Breast epithelium (tissue), 4 donors: ENCODE data around the gene CD8B. TPM values are rescaled to one million over a fixed set of nuclear protein-coding genes. Genes with fewer than 3 reads are reported as not detected.

Source experiments
- DNase-seq, 2 donors: peaks; one replicate each; pipeline ENCODE4 v3.0.0-alpha.2; 2019; ENCODE audit warnings: low spot score in 2 of 2
- H3K27ac ChIP-seq, 2 donors: fragments of 200-600 bp; sonication (generic) in 1 of 2; one replicate each; pipeline ENCODE4 v1.5.1; 2016 to 2019; ENCODE audit warnings: mild to moderate bottlenecking in 1 of 2
- H3K27me3 ChIP-seq, 2 donors: fragments of 200-600 bp; sonication (generic) in 1 of 2; one replicate each; pipeline versions ENCODE4 v1.5.1 to v1.6.0; 2017 to 2019; ENCODE audit warnings: control low read depth in 1 of 2, mild to moderate bottlenecking in 1 of 2
- H3K36me3 ChIP-seq: fragments of 200-600 bp; one replicate; pipeline ENCODE4 v1.5.1; 2019
- H3K4me1 ChIP-seq, 2 donors: fragments of 200-600 bp; sonication (generic); one replicate each; pipeline ENCODE4 v1.5.1; 2016 to 2019; ENCODE audit warnings: control low read depth in 1 of 2
- H3K4me3 ChIP-seq, 3 donors: fragments of 200-600 bp; sonication (generic); 1 replicate in 2 of 3; 2 replicates in 1 of 3; pipeline ENCODE4 v1.5.1; 2016 to 2019; ENCODE audit warnings: mild to moderate bottlenecking in 3 of 3, moderate library complexity in 2 of 3
- H3K9me3 ChIP-seq, 2 donors: fragments of 200-600 bp; sonication (generic) in 1 of 2; one replicate each; pipeline ENCODE4 v1.5.1; 2016 to 2019; ENCODE audit warnings: control low read depth in 1 of 2
- CTCF ChIP-seq, 3 donors: fragments of 450-650 bp; IDR thresholded peaks; one replicate each; pipeline ENCODE4 v1.5.1; 2016 to 2017; ENCODE audit warnings: antibody characterized with exemption in 3 of 3, mild to moderate bottlenecking in 3 of 3, moderate library complexity in 3 of 3
- POLR2A ChIP-seq: fragments of 450-650 bp; IDR thresholded peaks from one replicate; pipeline ENCODE4 v1.6.1; 2016; ENCODE audit warnings: antibody characterized with exemption, mild to moderate bottlenecking, moderate library complexity
- POLR2AphosphoS5 ChIP-seq, 3 donors: sonication (generic); formaldehyde crosslinking; IDR thresholded peaks; one replicate each; pipeline ENCODE4 v1.6.1; 2017; ENCODE audit warnings: antibody characterized with exemption in 3 of 3
- intact Hi-C: fragments of 100-400 bp; cut with DNase I; formaldehyde crosslinking; loops from one replicate; pipeline ENCODE4 v1.15.1; 2023; ENCODE audit warnings: low total_unique reads
- total RNA-seq, 3 donors: library from RNA; depleted of rRNA; stranded (reverse); fragments of >200 nt; gene quantifications; one replicate each; pipeline ENCODE4 v1.1.0, GENCODE V29; 2016

Gene CD8B
- total RNA-seq, 3 donors from 2014 or later = 0.64 to 3.6 (median 3.5) TPM

DNA sequence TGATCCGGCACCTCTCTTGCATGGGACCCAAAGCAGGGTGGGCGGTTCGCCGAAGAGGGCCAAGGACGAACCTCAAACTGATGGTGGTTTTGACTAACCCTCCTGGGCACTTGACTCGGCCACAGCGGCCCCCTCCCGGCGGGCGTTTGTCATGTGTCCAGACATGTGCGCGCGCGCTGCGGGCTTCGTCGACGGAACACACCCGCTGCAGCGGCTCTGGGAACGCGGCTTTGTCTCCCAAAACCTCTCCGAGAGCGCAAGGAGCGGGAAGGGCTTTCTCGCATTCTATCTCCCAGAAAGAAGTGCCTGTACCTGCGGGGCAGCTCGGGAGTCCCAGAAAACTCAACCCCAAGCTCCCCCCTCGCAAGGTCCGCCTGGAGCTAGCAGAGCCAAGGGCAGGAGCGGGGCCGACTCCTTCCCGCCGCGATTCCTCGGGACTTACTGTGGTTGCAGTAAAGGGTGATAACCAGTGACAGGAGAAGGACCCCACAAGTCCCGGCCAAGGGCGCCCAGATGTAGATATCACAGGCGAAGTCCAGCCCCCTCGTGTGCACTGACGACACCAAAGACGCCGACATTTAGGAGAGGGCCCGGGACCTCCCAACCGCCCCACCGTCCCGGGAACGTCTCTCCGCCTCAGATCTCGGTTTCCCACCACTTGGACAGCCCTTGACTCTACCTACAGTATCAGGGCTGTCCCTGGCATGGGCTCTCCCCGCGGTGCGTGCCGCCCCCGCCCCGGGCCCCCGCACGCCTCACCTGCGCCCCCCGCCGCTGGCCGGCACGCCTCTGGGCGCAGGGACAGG lies 72.6 kb downstream of the CD8B start:
- intact Hi-C loops = no loop called here
- TF ChIP-seq POLR2A (no peak), POLR2AphosphoS5 (IDR thresholded peaks at IDR 0.05) (no peak), CTCF (IDR thresholded peaks at IDR 0.05) (no peak)
- no peak overlapping the region for H3K27ac ChIP-seq
- H3K27me3 ChIP-seq = peaks cover 5 to 53% of the 10 kb centered on the region in 2 donors
- H3K4me3 ChIP-seq = peak overlapping the region in 2 of 3 donors; percentile 36 to 63
- DNase-seq = no peak
- no peaks in the 10 kb centered on the region for H3K9me3 ChIP-seq
- H3K36me3 ChIP-seq = no peaks in the 10 kb centered on the region
- no peaks in the 10 kb centered on the region for H3K4me1 ChIP-seq

GRCh38 chr2:86788165-86788564 lies 73.5 kb downstream of the CD8B start:
- H3K4me3 ChIP-seq = no peak overlapping the region

GRCh38 chr2:86787736-86788135 lies 74.0 kb downstream of the CD8B start:
- Histone ChIP-seq H3K4me3 (no peak overlapping the region), H3K36me3 (no peaks in the 10 kb centered on the region), H3K9me3 (no peaks in the 10 kb centered on the region), H3K27ac (no peak overlapping the region), H3K27me3 (peaks cover 5 to 43% of the 10 kb centered on the region in 2 donors), H3K4me1 (no peaks in the 10 kb centered on the region)
- intact Hi-C loops = no loop called here
- TF ChIP-seq POLR2A = no peak
- no peak for TF ChIP-seq CTCF (IDR thresholded peaks at IDR 0.05)
- no peak for DNase-seq

More at GRCh38 chr2:86788165-86788564, 73.5 kb downstream of the CD8B start:
- peaks cover 5 to 47% of the 10 kb centered on the region in 2 donors for H3K27me3 ChIP-seq
- DNase-seq = no peak
- no peaks in the 10 kb centered on the region for H3K4me1 ChIP-seq
- no peak overlapping the region for H3K27ac ChIP-seq
- no peaks in the 10 kb centered on the region for H3K36me3 ChIP-seq
- intact Hi-C loops = no loop called here
- TF ChIP-seq POLR2AphosphoS5 (IDR thresholded peaks at IDR 0.05) (no peak), CTCF (IDR thresholded peaks at IDR 0.05) (no peak), POLR2A (no peak)
- H3K9me3 ChIP-seq = no peaks in the 10 kb centered on the region

DNA sequence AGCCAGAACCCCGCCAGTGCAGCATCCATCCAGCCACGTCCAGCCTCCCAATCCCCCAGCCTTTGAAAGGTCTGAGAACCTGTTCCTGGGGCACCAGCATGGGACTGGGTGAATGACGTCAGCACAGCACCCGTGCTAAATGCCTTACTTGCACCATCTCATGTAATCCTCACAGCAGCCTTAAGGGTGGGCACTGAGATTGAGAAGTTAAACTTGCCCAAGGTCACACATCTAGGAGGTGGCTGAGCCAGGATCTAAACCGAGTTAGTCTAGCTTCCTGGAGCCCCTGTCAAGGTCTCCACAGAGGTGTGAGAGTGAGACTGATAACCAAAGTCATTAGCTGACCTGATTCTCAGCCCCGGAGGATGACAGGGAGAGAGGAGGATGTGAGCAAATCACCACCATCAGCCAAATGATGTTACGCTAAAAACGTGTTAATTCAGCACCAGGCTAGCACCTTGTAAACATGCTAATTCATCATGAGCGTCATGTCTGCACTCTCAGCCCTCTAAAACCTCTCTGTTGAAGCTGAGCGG lies 75.6 kb downstream of the CD8B start:
- intact Hi-C loops = no loop called here
- DNase-seq = no peak
- Histone ChIP-seq H3K27me3 (peaks cover 5 to 26% of the 10 kb centered on the region in 2 donors), H3K36me3 (no peaks in the 10 kb centered on the region), H3K9me3 (no peaks in the 10 kb centered on the region), H3K4me1 (no peaks in the 10 kb centered on the region), H3K4me3 (no peak overlapping the region), H3K27ac (no peak overlapping the region)
- TF ChIP-seq POLR2AphosphoS5 (IDR thresholded peaks at IDR 0.05) (no peak), CTCF (IDR thresholded peaks at IDR 0.05) (no peak), POLR2A (no peak)

- Histone ChIP-seq H3K36me3 (no peaks in the 10 kb centered on the region), H3K4me3 (no peak overlapping the region), H3K4me1 (no peaks in the 10 kb centered on the region), H3K9me3 (no peaks in the 10 kb centered on the region), H3K27ac (no peak overlapping the region), H3K27me3 (peaks cover 1 to 20% of the 10 kb centered on the region in 2 donors)
- intact Hi-C loops = no loop called here
- DNase-seq = no peak
- TF ChIP-seq POLR2AphosphoS5 (IDR thresholded peaks at IDR 0.05) (no peak), CTCF (IDR thresholded peaks at IDR 0.05) (no peak), POLR2A (no peak)
Observed at GRCh38 chr2:86785456-86785855, 76.2 kb downstream of the CD8B start.
